SW480 (cell line): ENCODE measurements around the gene ALPG.
"Not testable (repeated sequence)": the region's sequence is repeated elsewhere in the genome, so short reads cannot be mapped to it uniquely, and the experiment has no call there.

ENCODE experiments used
- DNase-seq: peaks from one replicate; pipeline ENCODE4 v3.0.0-alpha.2; 2016; ENCODE audit warnings: low spot score

The ALPG gene

GRCh38 chr2:232420073-232420454 is 13.4 kb downstream of the ALPG start:
- no peak for DNase-seq

DNA sequence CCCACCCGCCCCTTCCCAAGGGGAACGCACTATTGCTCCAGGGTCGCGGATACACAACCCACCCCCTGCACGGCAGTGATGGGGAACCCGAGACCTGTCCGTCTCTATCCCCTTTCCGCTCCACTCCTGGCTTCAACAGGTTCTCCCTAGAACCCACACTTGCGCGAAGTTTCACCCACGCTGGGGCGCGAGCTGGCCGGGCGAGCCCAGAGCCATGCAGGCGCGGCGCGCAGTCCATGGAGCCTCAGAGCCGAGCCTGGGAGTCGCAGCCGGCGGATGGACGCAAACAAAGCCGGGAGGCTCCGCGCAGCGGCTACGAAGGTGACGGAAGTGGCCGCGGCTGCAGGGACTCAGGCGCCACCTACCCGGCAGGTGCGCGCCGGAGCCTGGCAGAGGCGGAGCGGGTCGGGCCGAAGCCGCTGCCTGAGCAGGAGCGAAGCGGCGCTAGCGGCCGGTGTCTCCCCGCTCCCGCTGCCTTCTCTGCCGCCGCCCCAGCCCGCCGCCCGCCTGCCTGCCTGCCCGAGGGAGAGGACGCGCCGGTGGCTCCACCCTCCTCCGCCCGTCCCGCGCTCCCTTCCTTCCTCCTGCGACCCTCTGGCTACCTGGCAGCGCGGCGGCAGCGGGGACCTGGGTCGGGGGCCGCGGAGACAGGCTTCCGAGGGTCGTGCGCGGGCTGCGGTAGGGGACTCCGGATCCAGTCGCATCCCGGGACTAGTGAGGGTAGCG is 14.0 kb downstream of the ALPG start:
- DNase-seq: peak; percentile 66

- no peak for DNase-seq
Measured at GRCh38 chr2:232421189-232421785, 14.6 kb downstream of the ALPG start.

GRCh38 chr2:232422051-232422450 is 15.4 kb downstream of the ALPG start:
- DNase-seq: no peak

- DNase-seq: not testable (repeated sequence)
Measured at GRCh38 chr2:232422996-232423395, 16.4 kb downstream of the ALPG start.

- DNase-seq: not testable (repeated sequence)
Measured at GRCh38 chr2:232423407-232423806, 16.8 kb downstream of the ALPG start.

GRCh38 chr2:232431705-232432590 is 25.3 kb downstream of the ALPG start:
- no peak for DNase-seq

DNA sequence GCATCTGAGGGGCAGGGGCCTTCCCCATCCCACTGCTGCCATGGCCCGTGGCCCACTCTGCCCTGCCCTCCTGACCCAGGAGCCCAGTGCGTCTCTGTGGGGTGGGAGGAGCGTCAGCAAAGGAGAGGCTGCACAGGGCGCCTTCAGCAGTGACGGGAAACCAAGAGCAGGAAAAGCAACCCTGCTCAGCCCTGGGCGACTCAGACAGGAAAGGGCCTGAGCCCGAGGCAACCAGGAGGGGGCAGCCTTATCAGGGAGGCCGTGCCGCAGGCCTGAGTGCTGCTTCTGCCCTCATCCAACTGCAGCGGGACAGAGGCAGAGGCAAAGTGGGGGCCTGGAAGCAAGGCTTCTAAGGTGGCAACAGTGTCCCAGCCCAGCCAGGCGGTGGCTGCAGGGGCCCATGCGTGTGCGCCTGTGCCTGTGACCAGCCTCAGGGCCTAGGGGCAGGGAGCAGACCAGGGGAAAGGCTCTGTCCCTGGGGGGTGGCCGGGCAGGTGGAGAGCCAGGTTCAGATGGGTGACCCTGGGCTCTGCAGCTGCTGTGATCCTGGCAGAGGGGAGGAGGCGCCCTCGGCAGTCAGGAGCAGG is 26.0 kb downstream of the ALPG start:
- DNase-seq: no peak

DNA sequence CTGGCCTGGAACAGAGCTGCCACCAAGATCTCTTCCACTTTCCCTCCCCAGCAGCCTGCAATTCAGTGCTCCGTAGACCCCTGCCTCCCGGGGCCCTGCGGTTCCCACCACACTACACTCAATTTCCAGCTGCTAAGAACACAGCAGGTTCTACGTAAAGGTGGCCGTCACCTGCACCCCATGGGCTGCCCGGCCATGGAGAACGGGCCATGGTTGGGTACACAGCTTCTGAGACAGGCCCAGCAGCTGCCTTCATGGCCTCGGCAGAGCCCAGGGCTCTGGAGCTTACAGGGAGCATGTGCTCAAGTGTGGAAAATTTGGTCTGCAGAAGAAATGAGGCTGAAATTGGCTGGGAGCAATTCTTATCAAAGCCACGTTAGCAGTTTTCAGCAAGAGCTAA is 27.0 kb downstream of the ALPG start:
- DNase-seq: not testable (repeated sequence)

GRCh38 chr2:232434091-232434490 is 27.4 kb downstream of the ALPG start:
- DNase-seq: no peak

- DNase-seq: no peak
Measured at GRCh38 chr2:232434563-232435374, 28.1 kb downstream of the ALPG start.

- DNase-seq: no peak
Measured at GRCh38 chr2:232435375-232435648, 28.7 kb downstream of the ALPG start.

DNA sequence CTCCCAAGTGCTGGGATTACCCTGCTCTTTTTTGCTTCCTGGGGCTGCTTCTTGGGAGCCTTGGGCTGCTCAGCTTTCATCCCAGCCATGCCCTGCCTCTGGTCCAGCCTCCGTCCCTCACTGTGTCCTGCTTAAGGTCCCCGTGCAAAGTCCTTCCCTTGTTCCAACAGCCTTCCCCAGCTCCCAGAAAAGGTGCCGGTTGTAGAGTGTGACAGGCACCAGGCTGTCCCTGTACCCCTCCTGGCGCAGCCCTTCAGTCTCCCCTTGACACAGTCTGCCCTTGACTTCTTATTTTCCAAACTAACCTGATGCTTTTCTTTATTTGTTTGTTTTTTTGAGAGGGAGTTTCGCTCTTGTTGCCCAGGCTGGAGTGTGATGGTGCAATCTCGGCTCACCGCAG is 29.2 kb downstream of the ALPG start:
- no peak for DNase-seq

DNA sequence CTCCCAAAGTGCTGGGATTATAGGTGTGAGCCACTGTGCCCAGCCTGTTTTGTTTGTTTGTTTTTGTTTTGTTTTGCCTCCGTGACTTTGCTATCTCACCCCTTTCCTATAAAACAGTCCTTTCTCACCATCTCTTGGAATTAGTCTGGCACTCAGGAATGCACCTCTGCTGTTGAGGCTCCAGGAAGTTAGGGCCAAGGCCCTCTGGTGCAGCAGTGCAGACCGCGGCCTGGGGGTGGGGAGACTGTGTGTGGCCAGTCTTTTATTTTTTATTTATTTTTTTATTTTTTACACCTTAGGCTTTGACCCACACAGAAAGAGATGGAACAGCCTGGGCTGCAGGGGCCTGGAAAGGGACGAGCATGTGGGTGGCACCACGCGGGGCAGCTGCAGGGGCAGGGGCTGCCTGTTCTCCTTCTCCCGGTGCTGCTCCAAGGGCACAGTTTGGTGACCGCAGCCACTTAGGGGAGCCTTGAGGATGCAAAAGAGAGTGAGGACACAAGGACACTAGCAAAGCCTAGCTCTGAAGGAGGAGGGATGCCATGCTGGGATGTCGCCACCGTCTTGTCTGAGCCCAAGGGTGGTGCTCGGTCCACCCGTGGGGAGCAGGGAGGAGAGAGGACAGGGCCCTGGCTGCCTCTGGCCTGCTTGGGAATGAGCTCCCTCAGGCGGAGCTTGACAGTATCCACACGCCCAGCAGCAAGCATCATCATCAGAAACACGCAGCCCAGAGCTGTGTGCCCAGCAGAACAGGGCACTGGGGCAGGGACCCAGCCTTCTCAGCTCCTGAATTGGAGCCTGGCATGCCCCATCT is 29.9 kb downstream of the ALPG start:
- DNase-seq: no peak

DNA sequence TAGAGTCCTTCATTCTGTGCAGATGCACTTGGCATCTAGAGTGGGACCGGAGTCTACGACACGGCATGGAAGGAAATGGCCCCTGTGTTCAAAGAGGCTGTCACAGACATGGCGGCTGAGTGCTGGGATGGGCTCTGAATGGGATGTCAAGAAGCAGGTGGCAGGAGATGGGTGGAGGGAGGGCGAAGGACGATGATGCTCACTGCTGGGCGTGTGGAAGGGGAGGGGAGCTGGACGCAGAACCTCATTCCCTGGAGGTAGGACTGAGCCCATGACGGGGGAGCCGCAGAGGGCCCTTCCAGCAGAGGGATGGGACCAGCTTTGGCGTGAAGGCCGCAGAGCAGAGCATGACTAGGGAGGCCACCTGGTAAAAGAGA is 30.5 kb downstream of the ALPG start:
- DNase-seq: no peak

DNA sequence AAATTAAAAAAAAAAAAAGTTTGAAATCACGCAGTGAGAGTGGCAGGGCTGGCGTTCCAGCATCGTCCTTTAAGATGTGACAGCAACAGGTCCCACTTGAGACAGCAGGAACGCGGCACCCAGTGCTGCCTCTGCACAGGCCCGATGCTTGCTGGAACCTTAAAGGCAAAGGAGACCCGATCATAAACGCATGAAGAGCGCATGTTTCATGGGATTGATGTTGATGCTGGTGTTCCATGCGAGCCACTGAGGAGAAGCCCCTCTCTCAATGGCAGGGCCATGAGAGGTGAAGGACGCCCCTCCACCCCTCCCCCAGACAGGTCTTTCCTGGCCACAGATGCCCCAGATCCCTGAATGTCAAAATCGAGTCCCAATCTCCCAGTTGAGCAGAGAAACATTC is 31.4 kb downstream of the ALPG start:
- no peak for DNase-seq

DNA sequence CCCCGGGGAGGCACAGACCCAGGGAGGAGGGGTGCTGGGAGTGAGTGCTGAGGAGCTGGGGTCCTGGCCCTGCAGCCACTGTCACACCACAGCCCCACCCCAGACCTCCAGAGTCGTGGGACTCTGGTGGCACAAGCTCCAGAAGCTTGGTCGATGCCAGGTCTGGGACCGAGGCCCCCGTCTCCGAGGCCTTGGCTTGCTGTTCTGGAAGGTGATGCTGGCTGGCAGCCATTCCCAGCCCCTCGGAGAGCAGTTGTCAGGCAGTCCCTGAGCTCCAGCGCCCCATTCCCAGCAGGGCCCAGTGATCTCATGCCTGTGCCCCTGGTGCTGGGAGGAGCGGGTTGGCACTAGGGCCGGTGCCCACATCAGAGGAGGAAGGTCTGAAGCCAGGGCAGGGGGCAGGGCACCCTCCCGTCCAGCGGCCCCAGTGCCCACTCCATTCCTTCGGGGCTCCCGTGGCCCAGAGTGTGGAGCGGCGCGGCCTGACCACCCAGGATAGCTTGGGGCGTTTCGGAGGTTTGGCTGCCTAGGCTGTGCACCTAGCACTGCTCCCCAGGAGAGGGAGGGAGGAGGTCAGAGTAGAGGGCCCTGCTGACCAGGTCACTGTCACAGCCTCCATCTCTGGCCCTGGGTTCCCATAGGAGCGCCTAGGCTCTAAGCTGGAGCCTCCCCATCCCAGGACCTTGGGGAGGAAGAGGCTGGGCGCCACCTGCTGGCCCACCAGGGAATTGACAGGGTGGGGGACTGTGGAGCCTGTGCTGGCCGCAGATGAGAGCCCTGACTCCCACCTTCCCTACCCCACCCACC is 32.5 kb downstream of the ALPG start:
- DNase-seq: no peak

DNA sequence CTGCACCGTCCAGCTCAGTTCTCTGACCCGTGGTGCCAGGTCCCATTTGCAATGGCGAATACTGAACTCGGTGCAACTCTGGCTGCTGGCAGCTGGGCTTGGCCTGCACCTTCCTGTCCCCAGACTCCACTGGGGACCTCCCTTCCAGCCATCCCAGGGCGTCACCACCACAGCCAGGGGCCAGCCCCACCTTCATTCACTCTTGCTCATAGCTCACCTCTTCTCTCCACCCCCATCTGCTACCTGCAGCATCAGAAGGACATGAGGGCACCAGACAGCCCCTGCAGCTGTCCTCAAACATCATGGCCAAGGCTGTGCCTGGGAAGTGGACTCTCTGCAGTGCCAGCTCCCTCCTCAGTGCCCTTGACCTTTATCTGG is 33.1 kb downstream of the ALPG start:
- DNase-seq: no peak

- peak; percentile 43 for DNase-seq
Measured at GRCh38 chr2:232440220-232441018, 33.8 kb downstream of the ALPG start.
